Gastroesophageal sphincter (tissue), 3 donors: ENCODE results near the gene SYNE4.
"Not testable (repeated sequence)": the region's sequence is repeated elsewhere in the genome, so short reads cannot be mapped to it uniquely, and the experiment has no call there.

ENCODE experiments used
- POLR2A ChIP-seq, 2 donors: fragments of 450-650 bp; IDR thresholded peaks; one replicate each; pipeline ENCODE4 v1.6.1; 2017; ENCODE audit warnings: antibody characterized with exemption in 2 of 2, mild to moderate bottlenecking in 2 of 2, moderate library complexity in 1 of 2
- POLR2AphosphoS5 ChIP-seq: sonication (generic); formaldehyde crosslinking; IDR thresholded peaks from one replicate; pipeline ENCODE4 v1.6.1; 2017; ENCODE audit warnings: antibody characterized with exemption
- TF ChIP-seq, protein P1 (sequence below), 4 experiments: fragments of 200-600 bp in 2 of 4; fragments of 450-650 bp in 2 of 4; sonication (generic) in 1 of 4; IDR thresholded peaks; one replicate each; pipeline ENCODE4 v1.5.1; 2017 to 2019; ENCODE audit warnings: antibody characterized with exemption in 4 of 4, mild to moderate bottlenecking in 2 of 4, moderate library complexity in 2 of 4

DNA sequence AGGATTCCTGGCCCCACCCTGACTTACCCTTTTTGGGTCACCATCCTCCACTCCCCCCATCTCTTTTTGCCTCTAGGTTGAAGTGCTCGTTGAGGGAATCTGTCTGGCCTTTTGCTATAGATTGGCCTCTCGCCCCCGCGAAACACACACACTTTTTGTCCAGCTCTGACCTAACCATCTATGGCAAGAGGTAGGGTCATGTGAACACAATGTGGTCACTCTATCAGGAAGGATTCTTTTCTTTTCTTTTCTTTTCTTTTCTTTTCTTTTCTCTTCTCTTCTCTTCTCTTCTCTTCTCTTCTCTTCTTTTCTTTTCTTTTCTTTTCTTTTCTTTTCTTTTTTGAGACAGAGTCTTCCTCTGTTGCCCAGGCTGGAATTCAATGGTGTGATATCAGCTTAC lies 27.6 kb downstream of the SYNE4 start:
- TF ChIP-seq, protein P1, sequence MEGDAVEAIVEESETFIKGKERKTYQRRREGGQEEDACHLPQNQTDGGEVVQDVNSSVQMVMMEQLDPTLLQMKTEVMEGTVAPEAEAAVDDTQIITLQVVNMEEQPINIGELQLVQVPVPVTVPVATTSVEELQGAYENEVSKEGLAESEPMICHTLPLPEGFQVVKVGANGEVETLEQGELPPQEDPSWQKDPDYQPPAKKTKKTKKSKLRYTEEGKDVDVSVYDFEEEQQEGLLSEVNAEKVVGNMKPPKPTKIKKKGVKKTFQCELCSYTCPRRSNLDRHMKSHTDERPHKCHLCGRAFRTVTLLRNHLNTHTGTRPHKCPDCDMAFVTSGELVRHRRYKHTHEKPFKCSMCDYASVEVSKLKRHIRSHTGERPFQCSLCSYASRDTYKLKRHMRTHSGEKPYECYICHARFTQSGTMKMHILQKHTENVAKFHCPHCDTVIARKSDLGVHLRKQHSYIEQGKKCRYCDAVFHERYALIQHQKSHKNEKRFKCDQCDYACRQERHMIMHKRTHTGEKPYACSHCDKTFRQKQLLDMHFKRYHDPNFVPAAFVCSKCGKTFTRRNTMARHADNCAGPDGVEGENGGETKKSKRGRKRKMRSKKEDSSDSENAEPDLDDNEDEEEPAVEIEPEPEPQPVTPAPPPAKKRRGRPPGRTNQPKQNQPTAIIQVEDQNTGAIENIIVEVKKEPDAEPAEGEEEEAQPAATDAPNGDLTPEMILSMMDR (IDR thresholded peaks at IDR 0.05), result not testable (repeated sequence)
- TF ChIP-seq POLR2A (IDR thresholded peaks at IDR 0.05); POLR2AphosphoS5: not testable (repeated sequence)
